Left kidney (tissue), 1 donor: ENCODE results near the gene ADAM22. TPM values are rescaled to one million over a fixed set of nuclear protein-coding genes. Genes with fewer than 3 reads are reported as not detected.

Experiments
- polyA plus RNA-seq: library from polyadenylated mRNA; unstranded; fragments of 120-200 nt; gene quantifications from one replicate; pipeline ENCODE4 v1.2.1, GENCODE V29; 2013; ENCODE audit not compliant: insufficient read length

The ADAM22 gene
- polyA plus RNA-seq, 1 donor, result 14.2 TPM

Other genes starting within 250 kb of the ADAM22 start
- gene SLC25A40, start 57.9 kb upstream of the ADAM22 start, polyA plus RNA-seq, result 46.1 TPM
- gene DBF4, start 57.8 kb upstream of the ADAM22 start, polyA plus RNA-seq, result 27.9 TPM